ENCODE data around the gene HOXA10. TPM values are rescaled to one million over a fixed set of nuclear protein-coding genes. Genes with fewer than 3 reads are reported as not detected.

Gene HOXA10
- total RNA-seq, 1 experiment from 2014 or later = not detected

DNA sequence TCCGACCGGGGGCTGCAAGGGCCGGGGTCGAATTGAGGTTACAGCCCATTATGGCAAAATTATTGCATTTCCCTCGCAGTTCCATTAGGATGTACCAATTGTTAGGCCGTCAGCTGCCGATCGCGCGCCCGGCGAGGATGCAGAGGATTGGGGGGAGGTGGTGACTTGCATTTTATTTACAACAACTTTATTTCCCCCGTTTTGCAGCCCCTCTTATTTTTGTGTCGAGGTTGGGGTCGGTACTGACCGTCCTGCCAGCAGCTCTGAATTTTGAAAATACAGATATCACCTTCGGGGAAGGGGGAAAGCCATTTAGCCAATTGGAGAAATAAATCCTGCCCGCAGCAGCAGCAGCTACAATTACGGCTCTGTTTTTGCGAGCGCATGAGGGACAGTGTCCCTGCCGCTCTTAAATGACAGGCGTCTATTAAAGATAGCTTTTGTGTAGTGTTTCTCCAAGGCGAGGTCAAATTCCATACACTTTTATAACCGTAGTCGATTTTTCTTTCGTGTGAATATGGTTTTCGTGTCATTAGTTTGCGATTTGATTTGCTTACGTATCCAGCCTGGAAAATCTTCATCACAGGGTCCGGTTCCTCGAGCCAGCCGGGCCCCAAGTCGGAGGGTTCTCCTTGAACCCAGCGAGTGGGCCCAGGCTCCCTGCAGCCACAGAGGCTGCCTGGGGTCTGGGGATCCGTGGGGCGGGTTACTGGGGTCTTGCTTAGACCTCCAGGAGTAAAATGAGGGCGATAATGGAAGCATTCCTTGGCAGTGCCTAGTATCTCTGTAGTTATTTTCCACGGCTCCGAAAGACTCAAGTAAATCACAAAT is 30.0 kb downstream of the HOXA10 start:
- no peaks in the 10 kb centered on the region for H3K9me3 ChIP-seq (ENCODE audit: low read depth, low read length, poor library complexity, severe bottlenecking)
- intact Hi-C loops (cut with micrococcal nuclease; ENCODE audit: unreplicated experiment) = loop anchor here (5.0 kb wide), 1 partner anchor 1272 kb away; no protein-coding TSS in a partner anchor
- DNase-seq (ENCODE audit: low spot score) = no peak
- no TSS peak for BruUV-seq (replicated peaks)
- no peak overlapping the region for H3K27ac ChIP-seq (ENCODE audit: low read depth, low read length, poor library complexity, severe bottlenecking)
- POLR2A ChIA-PET (ENCODE audit: low non-redundant PET) = no interaction called here
- peak overlapping the region; percentile 30 for H3K4me3 ChIP-seq (ENCODE audit: low read depth, low read length, poor library complexity, severe bottlenecking)
- peaks cover 18% of the 10 kb centered on the region for H3K4me1 ChIP-seq (ENCODE audit: insufficient read depth, low read length, poor library complexity, severe bottlenecking)
- H3K36me3 ChIP-seq (ENCODE audit: insufficient read depth, low read length, poor library complexity, severe bottlenecking) = no peaks in the 10 kb centered on the region
- TF ChIP-seq, protein P1, sequence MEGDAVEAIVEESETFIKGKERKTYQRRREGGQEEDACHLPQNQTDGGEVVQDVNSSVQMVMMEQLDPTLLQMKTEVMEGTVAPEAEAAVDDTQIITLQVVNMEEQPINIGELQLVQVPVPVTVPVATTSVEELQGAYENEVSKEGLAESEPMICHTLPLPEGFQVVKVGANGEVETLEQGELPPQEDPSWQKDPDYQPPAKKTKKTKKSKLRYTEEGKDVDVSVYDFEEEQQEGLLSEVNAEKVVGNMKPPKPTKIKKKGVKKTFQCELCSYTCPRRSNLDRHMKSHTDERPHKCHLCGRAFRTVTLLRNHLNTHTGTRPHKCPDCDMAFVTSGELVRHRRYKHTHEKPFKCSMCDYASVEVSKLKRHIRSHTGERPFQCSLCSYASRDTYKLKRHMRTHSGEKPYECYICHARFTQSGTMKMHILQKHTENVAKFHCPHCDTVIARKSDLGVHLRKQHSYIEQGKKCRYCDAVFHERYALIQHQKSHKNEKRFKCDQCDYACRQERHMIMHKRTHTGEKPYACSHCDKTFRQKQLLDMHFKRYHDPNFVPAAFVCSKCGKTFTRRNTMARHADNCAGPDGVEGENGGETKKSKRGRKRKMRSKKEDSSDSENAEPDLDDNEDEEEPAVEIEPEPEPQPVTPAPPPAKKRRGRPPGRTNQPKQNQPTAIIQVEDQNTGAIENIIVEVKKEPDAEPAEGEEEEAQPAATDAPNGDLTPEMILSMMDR (conservative IDR thresholded peaks at IDR 0.05; ENCODE audit: low read depth, low read length) = 0 out of 2 replicates have a peak, but pooled peaks have one; percentile 3
- TF ChIP-seq EZH2 (IDR thresholded peaks at IDR 0.05; ENCODE audit: borderline replicate concordance, low read depth, low read length, poor library complexity, severe bottlenecking) = no peak
- CTCF ChIA-PET = interaction anchor here (1.6 kb wide), 1 partner anchor 17 kb away, joined by 5 read pairs; no protein-coding TSS in a partner anchor
- peaks cover 100% of the 10 kb centered on the region for H3K27me3 ChIP-seq (replicated peaks; ENCODE audit: insufficient read depth, low read depth, low read length, poor library complexity)

DNA sequence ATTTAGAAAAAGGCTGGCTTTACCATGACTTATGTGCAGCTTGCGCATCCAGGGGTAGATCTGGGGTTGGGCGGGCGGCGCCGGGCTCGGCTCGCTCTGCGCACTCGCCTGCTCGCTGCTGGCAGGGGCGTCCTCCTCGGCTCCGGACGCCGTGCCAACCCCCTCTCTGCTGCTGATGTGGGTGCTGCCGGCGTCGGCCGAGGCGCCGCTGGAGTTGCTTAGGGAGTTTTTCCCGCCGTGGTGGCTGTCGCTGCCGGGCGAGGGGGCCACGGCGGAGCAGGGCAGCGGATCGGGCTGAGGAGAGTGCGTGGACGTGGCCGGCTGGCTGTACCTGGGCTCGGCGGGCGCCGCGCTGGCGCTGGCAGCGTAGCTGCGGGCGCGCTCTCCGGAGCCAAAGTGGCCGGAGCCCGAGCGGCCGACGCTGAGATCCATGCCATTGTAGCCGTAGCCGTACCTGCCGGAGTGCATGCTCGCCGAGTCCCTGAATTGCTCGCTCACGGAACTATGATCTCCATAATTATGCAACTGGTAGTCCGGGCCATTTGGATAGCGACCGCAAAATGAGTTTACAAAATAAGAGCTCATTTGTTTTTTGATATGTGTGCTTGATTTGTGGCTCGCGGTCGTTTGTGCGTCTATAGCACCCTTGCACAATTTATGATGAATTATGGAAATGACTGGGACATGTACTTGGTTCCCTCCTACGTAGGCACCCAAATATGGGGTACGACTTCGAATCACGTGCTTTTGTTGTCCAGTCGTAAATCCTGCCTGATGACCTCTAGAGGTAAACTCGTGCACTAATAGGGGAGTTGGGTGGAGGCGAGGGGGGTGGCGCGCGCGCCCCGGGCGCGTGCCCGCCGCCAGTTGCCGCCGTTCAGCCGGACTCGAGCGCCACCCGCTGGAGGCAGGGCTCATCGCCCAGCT is 30.8 kb downstream of the HOXA10 start, which contains the start of gene HOXA5:
HOXA5 (minus strand) TSS at position 659 of the 927 bp plus-strand sequence; CDS start at position 585, 74 bp downstream.
- H3K4me1 ChIP-seq (ENCODE audit: insufficient read depth, low read length, poor library complexity, severe bottlenecking) = peaks cover 16% of the 10 kb centered on the region
- BruUV-seq (replicated peaks) = no TSS peak
- peak; percentile 44 for DNase-seq (ENCODE audit: low spot score)
- CTCF ChIA-PET = interaction anchor here (1.6 kb wide), 1 partner anchor 18 kb away, joined by 5 read pairs; no protein-coding TSS in a partner anchor
- no peak within 1 kb of the TSS for H3K27ac ChIP-seq (ENCODE audit: low read depth, low read length, poor library complexity, severe bottlenecking)
- H3K36me3 ChIP-seq (ENCODE audit: insufficient read depth, low read length, poor library complexity, severe bottlenecking) = no peaks in the 10 kb centered on the region
- POLR2A ChIA-PET (ENCODE audit: low non-redundant PET) = no interaction called here
- intact Hi-C loops (cut with micrococcal nuclease; ENCODE audit: unreplicated experiment) = loop anchor here (5.0 kb wide), 1 partner anchor 1271 kb away; no protein-coding TSS in a partner anchor
- H3K27me3 ChIP-seq (replicated peaks; ENCODE audit: insufficient read depth, low read depth, low read length, poor library complexity) = peaks cover 100% of the 10 kb centered on the region
- peak within 1 kb of the TSS; percentile 30 for H3K4me3 ChIP-seq (ENCODE audit: low read depth, low read length, poor library complexity, severe bottlenecking)
- H3K9me3 ChIP-seq (ENCODE audit: low read depth, low read length, poor library complexity, severe bottlenecking) = no peaks in the 10 kb centered on the region
- TF ChIP-seq, protein P1 (conservative IDR thresholded peaks at IDR 0.05; ENCODE audit: low read depth, low read length) = peak; percentile 72
- TF ChIP-seq EZH2 (IDR thresholded peaks at IDR 0.05; ENCODE audit: borderline replicate concordance, low read depth, low read length, poor library complexity, severe bottlenecking) = peak; percentile 72

DNA sequence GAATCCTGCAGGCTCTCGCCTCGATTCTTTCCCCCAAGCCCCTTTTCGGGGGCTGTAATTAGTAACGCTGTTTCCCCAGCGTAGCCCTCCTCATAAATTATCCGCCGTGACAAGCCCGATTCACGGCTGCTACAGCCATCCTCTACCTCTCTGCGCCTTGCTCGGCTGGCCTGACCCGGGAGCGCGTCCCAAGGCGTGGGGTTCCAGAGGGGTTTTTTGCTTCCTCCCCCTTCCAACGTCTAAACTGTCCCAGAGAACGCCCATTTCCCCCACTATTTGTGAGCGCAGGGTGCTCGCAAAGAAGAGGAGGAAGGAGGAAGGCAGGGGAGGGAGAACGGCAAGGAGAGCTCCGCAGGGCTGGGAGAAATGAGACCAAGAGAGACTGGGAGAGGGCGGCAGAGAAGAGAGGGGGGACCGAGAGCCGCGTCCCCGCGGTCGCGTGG is 31.5 kb downstream of the HOXA10 start:
- intact Hi-C loops (cut with micrococcal nuclease; ENCODE audit: unreplicated experiment) = loop anchor here (5.0 kb wide), 1 partner anchor 1270 kb away; no protein-coding TSS in a partner anchor
- Histone ChIP-seq H3K36me3 (ENCODE audit: insufficient read depth, low read length, poor library complexity, severe bottlenecking) (no peaks in the 10 kb centered on the region), H3K4me3 (ENCODE audit: low read depth, low read length, poor library complexity, severe bottlenecking) (no peak overlapping the region), H3K27me3 (replicated peaks; ENCODE audit: insufficient read depth, low read depth, low read length, poor library complexity) (peaks cover 100% of the 10 kb centered on the region), H3K27ac (ENCODE audit: low read depth, low read length, poor library complexity, severe bottlenecking) (no peak overlapping the region), H3K4me1 (ENCODE audit: insufficient read depth, low read length, poor library complexity, severe bottlenecking) (peaks cover 13% of the 10 kb centered on the region), H3K9me3 (ENCODE audit: low read depth, low read length, poor library complexity, severe bottlenecking) (no peaks in the 10 kb centered on the region)
- no peak for DNase-seq (ENCODE audit: low spot score)
- peak; percentile 84 for TF ChIP-seq EZH2 (IDR thresholded peaks at IDR 0.05; ENCODE audit: borderline replicate concordance, low read depth, low read length, poor library complexity, severe bottlenecking)
- TF ChIP-seq, protein P1 (conservative IDR thresholded peaks at IDR 0.05; ENCODE audit: low read depth, low read length) = no peak
- ChIA-PET CTCF (no interaction called here), POLR2A (ENCODE audit: low non-redundant PET) (no interaction called here)
- no TSS peak for BruUV-seq (replicated peaks)
